Gastrocnemius medialis (tissue), 4 donors: Measurements from ENCODE around the gene MYD88. TPM values are rescaled to one million over a fixed set of nuclear protein-coding genes. Genes with fewer than 3 reads are reported as not detected.
A peak's percentile ranks its signal among the peaks of the same experiment; 100 is the strongest.

Experiments used
- ATAC-seq, 2 donors: fragments of 150-250 bp; one replicate each; pipeline ENCODE4 v1.9.1; 2016
- DNase-seq, 2 donors: peaks; one replicate each; pipeline ENCODE4 v3.0.0-alpha.2; 2019
- H3K27ac ChIP-seq, 4 donors: fragments of 200-600 bp; sonication (generic); 1 replicate in 1 of 4; 2 replicates in 3 of 4; pipeline ENCODE4 v1.5.1; 2016 to 2018; ENCODE audit warnings: mild to moderate bottlenecking in 2 of 4, moderate library complexity in 1 of 4
- H3K27me3 ChIP-seq, 3 donors: fragments of 200-600 bp; sonication (generic) in 2 of 3; 1 replicate in 1 of 3; 2 replicates in 2 of 3; pipeline versions ENCODE4 v1.5.1 to v1.6.0; 2016 to 2019; ENCODE audit warnings: mild to moderate bottlenecking in 1 of 3, moderate library complexity in 1 of 3
- H3K36me3 ChIP-seq, 2 donors: fragments of 200-600 bp; sonication (generic) in 1 of 2; one replicate each; pipeline ENCODE4 v1.5.1; 2017 to 2018
- H3K4me1 ChIP-seq, 2 donors: fragments of 200-600 bp; sonication (generic) in 1 of 2; one replicate each; pipeline ENCODE4 v1.5.1; 2016 to 2017; ENCODE audit warnings: mild to moderate bottlenecking in 2 of 2
- H3K4me3 ChIP-seq, 4 donors: fragments of 200-600 bp; sonication (generic) in 3 of 4; 1 replicate in 1 of 4; 2 replicates in 3 of 4; pipeline ENCODE4 v1.5.1; 2016 to 2019; ENCODE audit warnings: mild to moderate bottlenecking in 2 of 4
- H3K9me3 ChIP-seq, 3 donors: fragments of 200-600 bp; sonication (generic) in 2 of 3; 1 replicate in 1 of 3; 2 replicates in 2 of 3; pipeline ENCODE4 v1.5.1; 2016 to 2019
- POLR2A ChIP-seq, 2 donors: fragments of 450-650 bp; IDR thresholded peaks; one replicate each; pipeline ENCODE4 v1.6.1; 2017; ENCODE audit warnings: antibody characterized with exemption in 2 of 2, mild to moderate bottlenecking in 2 of 2, moderate library complexity in 2 of 2
- in situ Hi-C, 4 donors: fragments of 200-750 bp; cut with MboI; loops; one replicate each; pipeline versions ENCODE4 v1.15.0 to v1.8.0; 2017; ENCODE audit warnings: low sequenced_read_pairs in 4 of 4
- intact Hi-C: fragments of 100-400 bp; cut with DNase I; formaldehyde crosslinking; loops from one replicate; pipeline ENCODE4 v1.15.1; 2023; ENCODE audit warnings: low total_unique reads
- total RNA-seq, 4 donors: library from RNA; depleted of rRNA; stranded (reverse); fragments of >200 nt; gene quantifications; one replicate each; pipeline versions ENCODE4 v1.1.0 to v1.2.3, GENCODE V29; 2016
- TF ChIP-seq, protein P1 (sequence below), 5 experiments: fragments of 450-650 bp in 3 of 5; fragments of 200-600 bp in 2 of 5; sonication (generic) in 2 of 5; IDR thresholded peaks in 4 of 5; conservative IDR thresholded peaks in 1 of 5; 1 replicate in 4 of 5; 2 replicates in 1 of 5; pipeline ENCODE4 v1.5.1; 2016 to 2019; ENCODE audit warnings: antibody characterized with exemption in 5 of 5, mild to moderate bottlenecking in 3 of 5, moderate library complexity in 3 of 5

Gene MYD88
- total RNA-seq, 4 donors from 2014 or later = 2.1 to 6.6 (median 3.3) TPM

DNA sequence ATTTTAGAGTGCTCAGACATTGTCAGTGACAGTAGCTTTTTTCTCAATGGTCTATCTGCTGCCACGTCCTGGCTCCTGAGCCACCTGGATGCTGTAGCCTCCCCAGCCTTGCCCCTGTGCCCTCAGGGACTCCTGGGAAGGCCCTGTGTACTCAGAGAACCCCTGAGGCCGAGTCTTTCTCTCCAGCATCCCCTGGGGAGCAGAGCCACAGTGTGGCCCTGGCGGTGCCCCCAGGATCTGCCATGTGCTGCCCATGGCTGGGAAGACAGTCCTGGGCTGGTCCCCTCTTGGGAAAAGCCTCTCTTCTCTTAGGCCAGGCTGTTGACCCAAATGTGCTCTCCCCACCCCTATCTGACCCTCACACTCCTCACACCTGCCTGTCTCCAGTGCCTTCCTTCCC is 5.0 kb downstream of the MYD88 start:
- ATAC-seq (no peak), DNase-seq (no peak)
- H3K27me3 ChIP-seq = no peaks in the 10 kb centered on the region
- in situ Hi-C loops = loop anchor here in 3 of 4 donors (25.0 kb wide), 1 partner anchor 344 kb away; the partner anchor contains the start of gene EXOG (in 3 of the 3)
- H3K9me3 ChIP-seq = no peaks in the 10 kb centered on the region
- H3K4me3 ChIP-seq = no peak overlapping the region
- peaks cover 0 to 12% of the 10 kb centered on the region in 2 donors for H3K36me3 ChIP-seq
- TF ChIP-seq, protein P1, sequence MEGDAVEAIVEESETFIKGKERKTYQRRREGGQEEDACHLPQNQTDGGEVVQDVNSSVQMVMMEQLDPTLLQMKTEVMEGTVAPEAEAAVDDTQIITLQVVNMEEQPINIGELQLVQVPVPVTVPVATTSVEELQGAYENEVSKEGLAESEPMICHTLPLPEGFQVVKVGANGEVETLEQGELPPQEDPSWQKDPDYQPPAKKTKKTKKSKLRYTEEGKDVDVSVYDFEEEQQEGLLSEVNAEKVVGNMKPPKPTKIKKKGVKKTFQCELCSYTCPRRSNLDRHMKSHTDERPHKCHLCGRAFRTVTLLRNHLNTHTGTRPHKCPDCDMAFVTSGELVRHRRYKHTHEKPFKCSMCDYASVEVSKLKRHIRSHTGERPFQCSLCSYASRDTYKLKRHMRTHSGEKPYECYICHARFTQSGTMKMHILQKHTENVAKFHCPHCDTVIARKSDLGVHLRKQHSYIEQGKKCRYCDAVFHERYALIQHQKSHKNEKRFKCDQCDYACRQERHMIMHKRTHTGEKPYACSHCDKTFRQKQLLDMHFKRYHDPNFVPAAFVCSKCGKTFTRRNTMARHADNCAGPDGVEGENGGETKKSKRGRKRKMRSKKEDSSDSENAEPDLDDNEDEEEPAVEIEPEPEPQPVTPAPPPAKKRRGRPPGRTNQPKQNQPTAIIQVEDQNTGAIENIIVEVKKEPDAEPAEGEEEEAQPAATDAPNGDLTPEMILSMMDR (IDR thresholded peaks at IDR 0.05 in 4 of 5, conservative IDR thresholded peaks at IDR 0.05 in 1 of 5) = no peak
- TF ChIP-seq POLR2A (IDR thresholded peaks at IDR 0.05) = no peak
- H3K4me1 ChIP-seq = peaks cover 0 to 7% of the 10 kb centered on the region in 2 donors
- intact Hi-C loops = no loop called here
- H3K27ac ChIP-seq = no peak overlapping the region

DNA sequence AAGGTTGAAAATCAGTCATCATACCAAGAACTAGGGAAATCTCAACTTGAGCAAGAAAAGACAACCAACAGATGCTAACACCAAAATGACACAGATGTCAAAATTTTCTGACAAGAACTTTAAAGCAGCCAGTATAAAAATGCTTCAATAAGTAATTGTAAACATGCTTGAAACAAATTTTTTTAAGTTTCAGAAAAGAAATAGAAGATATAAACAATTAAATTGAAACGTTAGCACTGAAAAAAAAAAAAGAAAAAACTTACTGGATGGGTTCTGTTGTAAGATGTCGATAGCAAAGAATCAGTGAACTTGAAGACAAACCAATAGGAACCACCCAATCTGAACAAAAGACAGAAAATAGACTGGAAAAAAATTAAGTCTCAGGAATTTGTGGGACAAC is 8.0 kb downstream of the MYD88 start:
- no peak overlapping the region for H3K4me3 ChIP-seq
- peaks cover 0 to 6% of the 10 kb centered on the region in 2 donors for H3K36me3 ChIP-seq
- H3K27ac ChIP-seq = no peak overlapping the region
- no peak for ATAC-seq
- H3K9me3 ChIP-seq = no peaks in the 10 kb centered on the region
- no peaks in the 10 kb centered on the region for H3K4me1 ChIP-seq
- DNase-seq = no peak
- no peak for TF ChIP-seq POLR2A (IDR thresholded peaks at IDR 0.05)
- TF ChIP-seq, protein P1 (IDR thresholded peaks at IDR 0.05 in 4 of 5, conservative IDR thresholded peaks at IDR 0.05 in 1 of 5) = no peak
- H3K27me3 ChIP-seq = no peaks in the 10 kb centered on the region
- intact Hi-C loops = no loop called here
- in situ Hi-C loops = loop anchor here in 3 of 4 donors (25.0 kb wide), 1 partner anchor 341 kb away; the partner anchor contains the start of gene EXOG (in 3 of the 3)

DNA sequence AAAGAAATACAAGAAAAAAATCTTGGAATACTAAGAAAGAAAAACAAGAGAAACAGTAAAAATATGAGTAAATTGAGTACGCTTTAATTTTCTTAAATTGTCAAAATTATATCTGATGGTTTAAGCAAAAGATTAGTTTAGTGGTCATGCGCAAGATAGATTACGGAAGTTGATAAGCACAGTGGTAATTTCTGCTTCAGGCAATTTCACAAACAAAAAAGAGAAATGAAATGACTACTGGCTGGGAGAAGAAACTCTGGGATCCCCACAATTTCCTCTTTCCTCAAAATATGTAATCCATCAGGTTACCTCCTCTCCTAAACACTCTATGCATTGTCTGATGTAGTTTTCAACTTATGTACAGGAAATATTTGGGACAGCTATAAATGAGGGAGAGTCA is 9.0 kb downstream of the MYD88 start:
- DNase-seq (no peak), ATAC-seq (no peak)
- no peak overlapping the region for H3K27ac ChIP-seq
- H3K9me3 ChIP-seq = no peaks in the 10 kb centered on the region
- intact Hi-C loops = no loop called here
- TF ChIP-seq, protein P1 (IDR thresholded peaks at IDR 0.05 in 4 of 5, conservative IDR thresholded peaks at IDR 0.05 in 1 of 5) = no peak
- no peak for TF ChIP-seq POLR2A (IDR thresholded peaks at IDR 0.05)
- in situ Hi-C loops = loop anchor here in 3 of 4 donors (25.0 kb wide), 1 partner anchor 340 kb away; the partner anchor contains the start of gene EXOG (in 3 of the 3)
- no peaks in the 10 kb centered on the region for H3K27me3 ChIP-seq
- no peak overlapping the region for H3K4me3 ChIP-seq
- H3K4me1 ChIP-seq = no peaks in the 10 kb centered on the region
- H3K36me3 ChIP-seq = no peaks in the 10 kb centered on the region

DNA sequence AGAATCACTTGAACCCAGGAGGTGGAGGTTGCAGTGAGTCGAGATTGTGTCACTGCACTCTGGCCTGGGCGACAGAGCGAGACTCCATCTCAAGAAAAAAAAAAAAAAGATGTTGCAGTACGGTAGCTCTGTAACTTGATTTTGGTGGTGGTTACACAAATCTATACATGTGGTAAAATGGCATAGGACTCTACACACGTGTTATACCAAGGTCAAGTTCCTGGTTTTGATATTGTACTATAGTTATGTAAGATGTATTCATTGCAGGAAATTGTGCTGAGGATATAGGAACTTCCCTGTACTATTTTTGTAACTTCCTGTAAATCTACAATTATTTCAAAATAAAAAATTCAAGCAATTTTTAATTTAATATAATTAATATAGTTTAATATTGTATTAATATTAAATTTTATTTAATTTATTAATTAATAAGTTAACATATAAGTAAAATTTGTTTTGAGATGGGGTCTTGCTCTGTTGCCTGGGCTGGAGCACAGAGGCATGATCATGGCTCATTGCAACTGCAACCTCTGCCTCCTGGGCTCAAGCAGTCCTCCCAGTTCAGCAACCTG is 9.9 kb downstream of the MYD88 start:
- DNase-seq (no peak), ATAC-seq (no peak)
- Histone ChIP-seq H3K9me3 (no peaks in the 10 kb centered on the region), H3K4me1 (no peaks in the 10 kb centered on the region), H3K4me3 (no peak overlapping the region), H3K36me3 (no peaks in the 10 kb centered on the region), H3K27me3 (no peaks in the 10 kb centered on the region), H3K27ac (peak overlapping the region in 1 of 4 donors; percentile 4)
- no peak for TF ChIP-seq POLR2A (IDR thresholded peaks at IDR 0.05)
- TF ChIP-seq, protein P1 (IDR thresholded peaks at IDR 0.05 in 4 of 5, conservative IDR thresholded peaks at IDR 0.05 in 1 of 5) = no peak
- in situ Hi-C loops (loop anchor here in 3 of 4 donors (25.0 kb wide), 1 partner anchor 339 kb away; the partner anchor contains the start of gene EXOG (in 3 of the 3)), intact Hi-C loops (no loop called here)
